Urinary bladder (tissue), 4 donors: ENCODE results near the gene DDX23. TPM values are rescaled to one million over a fixed set of nuclear protein-coding genes. Genes with fewer than 3 reads are reported as not detected.

Source experiments
- DNase-seq: peaks from one replicate; pipeline ENCODE4 v3.0.0-alpha.2; 2015; ENCODE audit errors: extremely low spot score
- H3K27ac ChIP-seq: one replicate; pipeline ENCODE4 v1.5.1; 2013; ENCODE audit warnings: low read depth, mild to moderate bottlenecking, moderate library complexity
- H3K36me3 ChIP-seq: one replicate; pipeline ENCODE4 v1.6.1; 2013; ENCODE audit warnings: mild to moderate bottlenecking, moderate library complexity; ENCODE audit not compliant: insufficient read depth
- H3K4me1 ChIP-seq: one replicate; pipeline ENCODE4 v1.6.1; 2013; ENCODE audit warnings: mild to moderate bottlenecking, moderate library complexity; ENCODE audit not compliant: insufficient read depth
- H3K4me3 ChIP-seq: one replicate; pipeline ENCODE4 v1.5.1; 2013; ENCODE audit warnings: low read depth, low read length
- WGBS: extraction: QIAGEN DNeasy Blood & Tissue Kit; methylation state at CpG from one replicate; pipeline ENCODE4 v1.1.7; 2013; 5-methylcytosine and 5-hydroxymethylcytosine counted together
- polyA plus RNA-seq: library from polyadenylated mRNA; stranded (reverse); fragments of 200-250 nt; gene quantifications from one replicate; pipeline ENCODE4 v1.2.3, GENCODE V29; 2013
- total RNA-seq: library from RNA; depleted of rRNA; stranded (reverse); fragments of >200 nt; gene quantifications from one replicate; pipeline ENCODE4 v1.2.3, GENCODE V29; 2014
- donor health status: healthy with polysubstance abuse.
- donor health status: healthy.

Gene DDX23
- 52.2 TPM for total RNA-seq
- 62.8 TPM for polyA plus RNA-seq

DNA sequence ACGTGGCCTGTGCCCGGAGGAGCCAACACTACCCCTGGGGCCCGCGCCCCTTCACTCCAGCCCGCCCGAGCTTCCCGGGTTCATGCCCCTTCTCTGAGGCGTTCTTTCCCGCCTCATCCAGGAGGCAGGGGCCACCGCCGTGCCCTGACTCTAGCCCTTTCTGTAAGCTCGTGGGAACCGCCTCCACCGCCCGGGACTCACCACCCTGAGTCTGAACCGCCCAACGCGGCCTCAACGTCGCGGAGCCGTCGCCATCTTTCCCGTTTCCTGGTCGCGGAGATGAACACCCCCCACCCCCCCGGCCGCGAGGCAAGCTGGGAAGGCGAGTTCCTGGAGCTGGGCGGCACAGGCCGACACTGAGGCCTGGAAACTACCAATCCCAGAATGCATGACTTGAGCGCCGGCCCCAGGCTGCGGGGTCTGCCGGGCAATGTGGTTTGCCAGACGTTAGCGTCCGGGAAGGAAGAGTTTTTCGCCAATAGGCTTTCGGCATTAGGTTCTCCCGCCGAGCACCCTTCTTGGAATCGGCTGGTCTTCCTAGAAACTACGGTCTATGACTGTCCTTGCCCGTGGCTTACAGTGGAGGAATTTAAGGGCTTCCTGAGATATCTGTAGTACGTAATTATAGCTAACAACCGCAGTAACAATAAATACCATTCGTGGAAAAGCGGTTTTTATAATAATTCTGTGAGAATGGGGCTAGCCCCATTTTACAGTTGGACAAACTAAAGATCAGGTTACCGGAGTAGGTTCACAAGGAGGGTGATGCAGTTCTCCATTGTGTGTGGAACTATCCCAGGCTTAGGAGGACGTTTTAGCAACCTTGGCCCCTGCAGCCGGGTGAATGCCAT is at the start of gene DDX23:
DDX23 (minus strand) TSS at position 281 of the 851 bp plus-strand sequence. CDS start 6,381 bp downstream, outside the sequence.
- peak; percentile 93 for DNase-seq
- Histone ChIP-seq H3K36me3 (no peaks in the 10 kb centered on the region), H3K4me1 (no peaks in the 10 kb centered on the region), H3K4me3 (peak within 1 kb of the TSS; percentile 86), H3K27ac (peak within 1 kb of the TSS; percentile 81)
- whole genome bisulfite sequencing = under 1% methylated on average over 53 of the region's 53 CpGs

DNA sequence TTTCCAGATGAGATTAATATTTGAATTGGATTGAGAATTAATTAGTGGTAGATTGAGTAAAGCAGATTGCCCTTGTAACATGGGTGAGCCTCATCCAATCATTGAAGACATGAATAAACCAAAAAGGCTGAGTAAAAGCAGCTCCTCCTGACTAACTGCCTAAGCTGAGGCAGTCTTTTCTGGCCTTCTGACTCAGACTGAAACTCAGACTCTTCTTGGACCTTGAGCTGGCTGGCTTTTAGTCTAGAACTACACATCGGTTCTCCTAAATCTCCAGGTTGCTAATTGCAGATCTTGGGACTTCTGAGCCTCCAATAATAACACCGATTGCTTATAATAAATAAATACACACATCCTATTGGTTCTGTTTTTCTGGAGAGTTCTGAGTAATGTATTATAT is 49.3 kb upstream of the DDX23 start:
- no peaks in the 10 kb centered on the region for H3K36me3 ChIP-seq
- no peak overlapping the region for H3K27ac ChIP-seq
- DNase-seq = no peak
- H3K4me1 ChIP-seq = no peaks in the 10 kb centered on the region
- no peak overlapping the region for H3K4me3 ChIP-seq
- WGBS = 89% methylated on average over 2 of the region's 2 CpGs

DNA sequence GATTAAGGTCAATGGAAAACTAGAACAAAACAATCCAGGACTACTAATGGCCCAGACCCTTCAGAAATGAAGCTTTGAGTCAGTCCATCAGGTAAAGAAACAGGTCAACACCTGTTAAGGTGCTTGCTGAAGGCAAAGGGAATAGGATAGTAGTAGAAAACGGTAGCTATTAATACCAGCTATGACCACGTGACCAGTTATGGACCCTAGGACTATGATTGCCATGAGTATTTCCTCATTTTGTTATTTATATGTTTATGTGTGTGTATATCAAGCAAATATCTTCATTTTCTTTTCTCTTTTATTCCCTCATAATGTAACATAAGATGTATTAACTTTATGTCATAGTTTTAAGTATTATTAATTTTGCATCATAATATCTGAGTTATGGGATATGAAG is 47.7 kb upstream of the DDX23 start:
- DNase-seq = no peak
- Histone ChIP-seq H3K4me3 (no peak overlapping the region), H3K36me3 (no peaks in the 10 kb centered on the region), H3K4me1 (no peaks in the 10 kb centered on the region), H3K27ac (no peak overlapping the region)
- WGBS = 77% methylated on average over 2 of the region's 2 CpGs

DNA sequence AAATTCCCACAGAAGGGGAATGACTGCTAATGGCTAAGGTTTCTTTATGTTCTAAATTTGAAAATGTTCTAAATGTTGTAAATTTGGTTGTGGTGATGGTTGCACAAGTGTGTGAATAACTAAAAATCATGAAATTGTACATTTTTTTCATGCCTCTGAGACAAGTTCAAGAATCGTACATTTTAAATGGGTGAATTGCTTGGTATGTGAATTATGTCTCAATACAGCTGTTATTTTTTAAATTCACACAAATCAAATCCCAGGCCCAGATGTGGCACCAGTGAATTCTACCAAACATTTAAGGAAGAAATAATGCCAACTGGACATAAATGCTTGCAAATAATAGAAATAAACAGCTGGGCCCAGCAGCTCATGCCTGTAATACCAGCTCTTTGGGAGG is 42.3 kb upstream of the DDX23 start:
- Histone ChIP-seq H3K36me3 (no peaks in the 10 kb centered on the region), H3K27ac (no peak overlapping the region), H3K4me3 (no peak overlapping the region), H3K4me1 (no peaks in the 10 kb centered on the region)
- WGBS = 64% methylated on average over 1 of the region's 1 CpG
- DNase-seq = no peak

DNA sequence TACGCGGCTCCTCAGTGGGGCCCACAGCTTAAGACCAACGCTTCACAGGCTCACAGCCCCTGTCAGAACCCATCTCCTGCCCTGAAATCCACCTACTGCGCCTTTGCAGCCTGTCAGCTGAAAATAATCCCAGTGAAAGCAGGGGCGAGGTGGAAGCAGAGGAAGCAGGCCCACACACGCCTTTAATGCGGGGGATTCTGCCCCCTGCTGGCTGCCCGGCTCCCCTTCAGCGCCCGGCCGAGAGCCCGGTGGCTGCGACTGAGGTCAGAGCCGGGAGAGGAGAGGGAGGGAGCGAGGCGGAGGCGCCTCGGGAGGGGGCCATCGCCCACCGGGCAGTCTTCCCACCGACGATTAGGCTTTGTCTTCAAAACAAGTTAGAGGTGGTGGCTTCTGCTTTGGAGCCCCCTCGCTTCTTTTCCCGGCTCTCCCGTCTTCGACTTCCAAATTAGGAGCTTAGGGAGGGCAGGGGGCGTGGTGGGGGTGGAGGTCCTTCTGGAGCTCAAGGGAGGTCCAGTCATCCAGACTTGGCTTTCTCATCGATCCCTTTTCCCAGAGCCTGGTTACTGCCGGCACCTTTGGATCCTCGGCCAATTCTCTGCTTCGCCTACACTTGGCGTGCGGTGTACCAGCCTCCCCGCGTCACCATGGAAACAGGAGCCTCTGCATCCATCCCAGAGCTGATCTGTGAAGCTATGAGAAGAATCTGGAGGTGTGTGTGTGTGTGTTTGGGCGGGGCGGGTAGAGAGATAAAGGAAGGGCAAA is 38.9 kb upstream of the DDX23 start:
- H3K4me3 ChIP-seq = no peak overlapping the region
- H3K27ac ChIP-seq = no peak overlapping the region
- no peaks in the 10 kb centered on the region for H3K36me3 ChIP-seq
- H3K4me1 ChIP-seq = no peaks in the 10 kb centered on the region
- WGBS = 4% methylated on average over 37 of the region's 37 CpGs
- peak; percentile 49 for DNase-seq

DNA sequence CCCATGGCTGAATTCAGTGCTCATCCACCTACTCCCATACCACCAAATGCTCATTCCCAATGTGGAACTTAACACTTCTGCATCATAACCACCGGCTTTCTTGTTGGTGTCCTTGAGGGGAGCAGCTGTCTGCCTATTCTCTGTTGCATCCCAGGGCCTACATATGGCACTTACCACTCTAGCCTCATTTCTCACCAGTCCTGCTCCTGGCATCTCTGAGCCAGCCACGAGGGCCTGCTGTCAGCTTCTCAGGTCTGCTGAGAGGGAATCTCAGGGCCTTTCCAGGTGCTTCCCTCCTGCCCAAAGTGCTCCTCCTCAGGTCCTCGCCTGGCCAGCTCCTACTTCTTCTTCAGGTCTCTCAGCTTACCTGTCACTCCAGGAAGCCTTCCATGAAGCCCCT is 37.7 kb upstream of the DDX23 start:
- no peak overlapping the region for H3K27ac ChIP-seq
- no peaks in the 10 kb centered on the region for H3K36me3 ChIP-seq
- WGBS = 85% methylated on average over 3 of the region's 3 CpGs
- no peak overlapping the region for H3K4me3 ChIP-seq
- no peaks in the 10 kb centered on the region for H3K4me1 ChIP-seq
- no peak for DNase-seq

DNA sequence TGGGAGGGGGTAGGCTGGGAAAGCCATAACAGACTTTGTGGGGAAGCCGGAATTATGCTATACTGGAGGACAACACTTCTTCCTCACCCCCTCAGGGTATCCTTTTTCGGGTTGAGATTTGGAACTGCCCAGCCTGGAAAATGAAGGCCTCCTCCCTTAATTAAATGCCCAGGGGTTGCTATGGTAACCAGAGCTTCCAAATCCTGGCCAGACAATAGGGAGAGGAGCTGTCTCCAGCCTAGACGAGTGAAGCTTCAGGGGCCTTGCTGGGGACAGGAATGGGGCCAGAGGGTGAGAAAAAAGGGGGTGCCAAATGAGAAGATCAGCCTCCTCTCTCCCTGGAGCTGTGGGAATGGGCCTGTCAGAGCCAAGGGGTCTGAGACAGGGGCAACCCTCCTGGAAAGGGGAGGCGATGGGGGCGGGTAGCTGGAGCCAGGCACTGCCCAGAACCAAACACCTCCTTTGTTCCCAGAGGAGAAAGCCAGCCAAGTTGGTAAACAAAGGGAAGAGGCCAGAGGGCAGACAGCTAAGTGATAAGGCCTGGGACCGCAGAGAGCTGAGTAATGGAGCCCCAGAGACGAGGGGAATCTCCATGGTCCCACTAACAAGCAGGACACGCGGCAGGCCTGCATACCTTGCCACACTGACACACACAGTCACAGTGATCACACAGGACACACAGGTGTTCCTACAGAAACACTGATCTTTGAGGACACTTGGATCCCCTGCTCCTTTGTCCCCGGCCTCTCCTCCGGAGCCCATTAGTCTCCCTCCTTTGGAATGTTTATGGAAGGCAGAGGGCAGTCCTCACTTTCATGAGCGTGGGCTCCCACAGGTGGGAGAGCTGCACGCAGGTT is 31.6 kb upstream of the DDX23 start:
- Histone ChIP-seq H3K4me3 (no peak overlapping the region), H3K36me3 (no peaks in the 10 kb centered on the region), H3K27ac (no peak overlapping the region), H3K4me1 (no peaks in the 10 kb centered on the region)
- WGBS = 59% methylated on average over 13 of the region's 13 CpGs
- no peak for DNase-seq

DNA sequence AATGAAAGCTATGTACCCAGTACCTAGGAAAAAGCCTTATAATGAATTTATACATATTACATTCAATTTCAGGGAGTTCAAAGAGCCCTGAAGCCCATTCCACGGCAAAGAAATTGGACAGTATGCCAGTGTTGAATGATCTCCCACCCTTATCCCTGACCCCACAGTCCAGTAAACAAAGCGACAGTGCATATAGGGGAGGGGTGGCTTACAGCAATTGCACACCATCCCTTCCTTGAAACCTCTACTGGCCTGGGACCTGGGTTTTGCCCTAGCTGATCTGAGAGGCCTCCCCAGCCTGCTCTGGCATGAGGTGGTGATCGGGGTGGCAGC is 31.0 kb upstream of the DDX23 start:
- no peak for DNase-seq
- H3K27ac ChIP-seq = no peak overlapping the region
- WGBS = 78% methylated on average over 3 of the region's 3 CpGs
- H3K4me3 ChIP-seq = no peak overlapping the region
- H3K4me1 ChIP-seq = no peaks in the 10 kb centered on the region
- no peaks in the 10 kb centered on the region for H3K36me3 ChIP-seq

DNA sequence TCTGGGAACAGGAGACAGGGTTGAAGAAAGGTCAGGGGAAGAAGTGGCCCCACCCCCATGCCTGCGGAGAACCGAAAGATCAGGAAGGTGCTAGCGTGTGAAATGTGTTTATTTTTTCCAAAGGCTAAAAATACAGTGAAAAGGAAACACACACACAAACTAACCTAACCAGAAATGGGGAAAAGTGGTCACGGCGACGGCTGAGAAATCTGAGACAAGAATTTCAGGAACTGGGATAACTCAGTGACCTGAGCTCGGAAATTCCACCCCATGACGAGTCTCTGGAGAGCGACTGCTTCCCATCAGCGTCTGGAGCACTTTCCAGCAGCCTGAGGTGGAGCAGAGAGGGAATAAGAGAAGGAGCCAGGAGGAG is 30.3 kb upstream of the DDX23 start:
- no peak overlapping the region for H3K4me3 ChIP-seq
- 10% methylated on average over 10 of the region's 10 CpGs for WGBS
- H3K36me3 ChIP-seq = no peaks in the 10 kb centered on the region
- H3K4me1 ChIP-seq = no peaks in the 10 kb centered on the region
- no peak for DNase-seq
- H3K27ac ChIP-seq = no peak overlapping the region

DNA sequence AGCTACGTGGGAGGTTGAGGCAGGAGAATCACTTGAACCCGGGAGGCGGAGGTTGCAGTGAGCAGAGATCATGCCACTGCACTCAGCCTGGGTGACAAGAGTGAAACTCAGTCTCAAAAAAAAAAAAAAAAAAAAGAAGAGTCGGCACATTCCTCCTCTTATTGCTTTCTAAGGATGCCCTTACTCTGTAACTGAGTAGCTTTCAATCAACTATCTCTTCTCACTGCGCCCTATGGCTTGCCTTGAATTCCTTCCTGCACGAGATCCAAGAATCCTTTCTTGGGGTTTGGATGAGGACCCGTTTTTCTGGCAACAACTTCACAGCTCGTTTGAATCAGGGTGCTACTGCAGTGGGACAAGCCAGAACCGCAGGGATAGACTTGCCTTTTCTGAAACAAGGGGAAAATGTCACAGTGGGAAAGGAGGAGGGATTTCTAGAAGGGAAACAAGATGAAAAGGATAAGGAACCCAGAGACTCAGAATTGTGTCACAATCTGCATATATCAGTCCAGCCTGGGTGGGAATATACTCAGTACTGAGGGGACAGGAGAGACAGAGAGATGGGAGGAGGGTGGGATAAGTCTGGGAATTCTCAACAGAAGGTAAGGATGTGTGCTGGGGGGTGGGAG is 29.8 kb upstream of the DDX23 start:
- no peak overlapping the region for H3K4me3 ChIP-seq
- WGBS = 34% methylated on average over 9 of the region's 9 CpGs
- H3K27ac ChIP-seq = no peak overlapping the region
- H3K36me3 ChIP-seq = no peaks in the 10 kb centered on the region
- H3K4me1 ChIP-seq = no peaks in the 10 kb centered on the region
- no peak for DNase-seq

DNA sequence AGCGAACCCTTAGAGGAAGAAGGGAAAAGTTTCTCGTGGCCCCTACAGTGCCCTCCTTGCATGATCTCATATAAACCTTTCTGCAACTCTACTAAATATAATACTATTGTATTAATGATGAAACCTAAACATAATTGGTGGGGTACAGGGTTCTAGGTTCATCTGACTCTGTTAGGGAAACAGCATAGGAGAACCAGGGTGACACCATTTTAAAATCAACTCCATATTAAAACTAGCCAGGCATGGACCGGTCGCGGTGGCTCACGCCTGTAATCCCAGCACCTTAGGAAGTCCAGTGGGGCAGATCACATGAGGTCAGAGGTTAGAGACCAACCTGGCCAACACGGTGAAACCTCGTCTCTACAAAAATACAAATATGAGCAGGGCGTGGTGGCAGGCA is 28.7 kb upstream of the DDX23 start:
- Histone ChIP-seq H3K36me3 (no peaks in the 10 kb centered on the region), H3K4me1 (no peaks in the 10 kb centered on the region), H3K4me3 (no peak overlapping the region), H3K27ac (no peak overlapping the region)
- no peak for DNase-seq
- 81% methylated on average over 9 of the region's 9 CpGs for WGBS

DNA sequence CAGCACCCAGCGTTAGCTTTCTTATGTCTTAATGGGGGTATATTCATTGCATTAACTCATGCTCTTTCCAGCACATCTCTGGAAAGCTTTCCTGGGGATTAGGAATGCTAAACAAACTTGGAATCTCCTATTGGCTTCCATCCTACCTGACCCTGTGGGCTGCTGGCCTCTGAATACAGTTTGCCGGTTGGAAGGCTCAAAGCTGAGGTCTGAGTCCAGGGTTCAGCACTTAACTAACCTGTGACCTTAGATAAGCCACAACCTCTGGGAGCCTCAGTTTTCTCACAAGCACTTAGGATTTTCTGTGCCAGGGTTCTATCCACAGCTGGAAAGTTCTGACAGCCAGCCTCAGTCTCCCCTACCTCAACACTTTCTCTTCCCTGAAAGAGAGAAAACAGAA is 26.6 kb upstream of the DDX23 start:
- H3K36me3 ChIP-seq = no peaks in the 10 kb centered on the region
- H3K4me1 ChIP-seq = no peaks in the 10 kb centered on the region
- no peak for DNase-seq
- 37% methylated on average over 2 of the region's 2 CpGs for WGBS
- H3K27ac ChIP-seq = no peak overlapping the region
- no peak overlapping the region for H3K4me3 ChIP-seq

DNA sequence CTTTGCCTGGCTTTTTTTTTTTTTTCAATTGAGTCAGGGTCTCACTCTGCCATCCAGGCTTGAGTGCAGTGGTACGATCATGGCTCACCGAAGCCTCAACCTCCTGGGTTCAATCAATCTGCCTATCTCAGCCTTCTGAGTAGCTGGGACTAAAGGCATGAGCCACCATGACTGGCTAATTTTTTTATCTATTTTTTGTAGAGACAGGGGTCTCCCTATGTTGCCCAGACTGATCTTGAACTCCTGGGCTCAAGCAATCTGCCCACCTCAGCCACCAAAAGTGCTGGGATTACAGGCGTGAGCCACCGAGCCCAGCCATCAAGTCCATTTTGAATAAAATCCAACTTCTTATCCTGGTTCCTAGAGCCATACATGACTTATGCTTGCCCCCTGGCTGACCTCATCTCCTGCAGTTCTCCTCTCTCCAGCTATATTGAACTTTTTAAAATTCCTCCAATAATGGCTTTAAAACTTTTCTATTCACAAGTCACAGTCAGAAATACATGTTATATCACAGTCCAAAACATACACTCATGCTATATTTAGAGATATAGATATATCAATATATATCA is 24.1 kb upstream of the DDX23 start:
- Histone ChIP-seq H3K27ac (no peak overlapping the region), H3K4me3 (no peak overlapping the region), H3K36me3 (no peaks in the 10 kb centered on the region), H3K4me1 (no peaks in the 10 kb centered on the region)
- DNase-seq = no peak
- WGBS = 84% methylated on average over 4 of the region's 4 CpGs
